Germinal center (tissue), 1 donor: ENCODE measurements around the gene FKTN.
A peak's percentile ranks its signal among the peaks of the same experiment; 100 is the strongest.

ENCODE experiments used
- DNase-seq: peaks from one replicate; pipeline ENCODE4 v3.0.0; 2012; ENCODE audit warnings: mixed read lengths, low spot score

Gene FKTN

DNA sequence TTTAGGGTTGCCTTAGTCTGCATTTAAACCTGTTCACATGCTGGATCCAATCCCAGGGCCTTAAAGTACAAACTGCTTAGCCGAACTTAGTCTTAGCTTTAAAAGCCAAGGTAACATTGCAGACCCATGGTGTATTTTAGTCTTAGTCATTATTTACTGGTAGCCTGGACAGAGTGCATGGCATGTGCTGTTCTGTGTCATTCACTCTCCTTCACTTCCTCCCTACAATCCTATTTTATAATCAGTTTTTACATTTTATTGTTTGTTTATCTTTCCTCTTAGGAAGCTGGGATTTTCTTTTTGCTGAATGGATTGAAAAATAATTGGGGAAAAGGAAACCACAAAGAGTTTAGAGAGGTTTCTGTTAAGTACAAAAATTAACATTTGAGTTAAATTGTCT is 74.9 kb downstream of the FKTN start:
- DNase-seq = no peak

- no peak for DNase-seq
Measured at GRCh38 chr9:105633411-105633810, 75.5 kb downstream of the FKTN start.

- DNase-seq = no peak
Measured at GRCh38 chr9:105636331-105636730, 78.4 kb downstream of the FKTN start.

GRCh38 chr9:105637787-105638395 is 80.0 kb downstream of the FKTN start:
- no peak for DNase-seq

DNA sequence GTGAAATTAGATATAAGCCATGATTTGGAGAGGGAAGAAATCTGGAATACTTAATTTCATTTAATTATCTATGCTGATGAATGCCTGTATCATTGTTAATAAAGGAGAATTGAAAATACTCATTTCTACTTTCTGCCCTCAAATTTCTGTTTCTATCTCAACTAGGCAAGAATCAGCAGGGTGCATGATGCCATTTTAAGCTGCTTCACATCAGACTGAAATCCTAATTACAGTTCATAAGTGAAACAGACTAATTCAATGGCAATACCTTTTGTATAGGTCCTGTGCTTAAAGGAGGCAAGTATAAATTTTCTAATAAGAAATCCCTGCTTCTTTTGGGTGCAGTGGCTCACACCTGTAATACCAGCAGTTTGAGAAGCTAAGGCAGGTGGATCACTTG is 82.0 kb downstream of the FKTN start:
- no peak for DNase-seq

- DNase-seq = no peak
Measured at GRCh38 chr9:105643795-105644194, 85.9 kb downstream of the FKTN start.

DNA sequence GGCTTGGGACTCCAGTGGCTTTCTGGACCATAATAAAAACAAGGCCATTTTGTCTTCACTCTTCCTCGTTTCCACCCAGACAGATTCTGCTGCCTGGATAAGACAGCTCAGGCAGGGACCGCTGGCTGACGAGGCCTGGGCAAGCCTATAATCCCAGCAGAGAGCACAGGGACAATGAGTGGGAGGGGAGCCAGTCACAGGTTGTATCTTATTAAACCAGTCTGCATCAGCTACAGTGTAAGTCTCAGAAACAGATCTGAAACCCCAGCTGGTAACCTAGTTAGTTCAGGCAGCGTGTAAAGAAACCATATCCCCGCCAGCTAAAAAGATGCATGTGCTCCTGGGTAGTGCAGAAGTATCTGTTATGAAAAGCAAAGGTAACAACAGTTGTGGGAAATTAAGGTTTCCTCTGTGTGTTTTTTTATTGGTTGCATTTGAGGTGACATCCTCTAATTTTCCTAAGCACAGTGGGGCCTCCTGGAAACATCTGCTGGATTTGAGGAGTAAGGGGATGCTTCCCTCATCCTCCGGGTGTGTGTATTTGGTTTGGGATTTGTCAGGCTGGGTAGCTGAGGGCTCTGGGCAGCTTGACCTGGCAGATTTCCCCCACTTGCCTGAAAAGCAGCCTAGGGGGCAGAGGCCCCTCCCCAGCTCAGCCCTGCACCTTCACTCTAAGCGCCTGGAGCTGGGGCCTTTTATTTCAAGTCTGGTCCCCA is 89.1 kb downstream of the FKTN start:
- DNase-seq = no peak

- DNase-seq = no peak
Measured at GRCh38 chr9:105647595-105648349, 89.8 kb downstream of the FKTN start.

- no peak for DNase-seq
Measured at GRCh38 chr9:105651806-105652205, 93.9 kb downstream of the FKTN start.

- DNase-seq = peak; percentile 31
Measured at GRCh38 chr9:105656131-105656921, 98.4 kb downstream of the FKTN start.

DNA sequence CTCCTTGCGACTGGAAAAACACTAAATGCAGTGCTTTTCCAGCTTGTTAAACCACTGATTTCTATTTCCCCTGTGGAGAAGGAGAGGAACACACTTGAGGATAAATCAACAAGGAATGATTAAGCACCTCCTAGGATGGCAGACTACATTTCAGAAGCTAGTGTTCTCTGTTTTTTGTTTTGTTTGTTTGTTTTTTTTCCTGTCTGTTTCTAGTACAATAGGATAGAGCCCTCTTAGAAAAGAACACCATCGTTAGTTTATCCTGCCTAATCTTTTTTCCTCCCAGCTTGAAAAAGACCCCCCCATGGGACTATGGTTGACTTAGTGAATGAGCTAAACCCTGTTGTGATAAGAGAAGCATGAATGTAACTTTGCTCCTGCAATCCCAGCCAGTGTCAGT is 100.4 kb downstream of the FKTN start:
- DNase-seq = no peak

DNA sequence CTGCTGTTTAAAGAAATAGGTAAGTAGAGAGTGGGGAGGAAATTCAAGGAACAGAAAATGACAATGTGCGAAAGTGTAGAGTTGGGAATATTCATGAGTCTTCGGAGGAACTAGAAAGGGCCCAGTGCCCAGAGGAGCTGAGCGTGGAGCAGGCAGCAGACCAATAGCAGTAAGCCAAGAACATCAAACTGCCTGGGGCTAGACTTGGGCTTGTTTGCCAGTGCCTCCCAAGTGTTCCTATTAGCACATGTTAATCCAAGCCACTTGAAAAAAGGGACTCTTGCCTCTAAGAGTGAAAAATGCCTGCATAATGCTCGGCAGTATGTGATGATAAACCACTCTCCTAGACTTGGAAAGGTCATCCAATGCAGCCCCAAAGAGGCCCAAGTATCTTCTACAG is 103.1 kb downstream of the FKTN start:
- DNase-seq = no peak

DNA sequence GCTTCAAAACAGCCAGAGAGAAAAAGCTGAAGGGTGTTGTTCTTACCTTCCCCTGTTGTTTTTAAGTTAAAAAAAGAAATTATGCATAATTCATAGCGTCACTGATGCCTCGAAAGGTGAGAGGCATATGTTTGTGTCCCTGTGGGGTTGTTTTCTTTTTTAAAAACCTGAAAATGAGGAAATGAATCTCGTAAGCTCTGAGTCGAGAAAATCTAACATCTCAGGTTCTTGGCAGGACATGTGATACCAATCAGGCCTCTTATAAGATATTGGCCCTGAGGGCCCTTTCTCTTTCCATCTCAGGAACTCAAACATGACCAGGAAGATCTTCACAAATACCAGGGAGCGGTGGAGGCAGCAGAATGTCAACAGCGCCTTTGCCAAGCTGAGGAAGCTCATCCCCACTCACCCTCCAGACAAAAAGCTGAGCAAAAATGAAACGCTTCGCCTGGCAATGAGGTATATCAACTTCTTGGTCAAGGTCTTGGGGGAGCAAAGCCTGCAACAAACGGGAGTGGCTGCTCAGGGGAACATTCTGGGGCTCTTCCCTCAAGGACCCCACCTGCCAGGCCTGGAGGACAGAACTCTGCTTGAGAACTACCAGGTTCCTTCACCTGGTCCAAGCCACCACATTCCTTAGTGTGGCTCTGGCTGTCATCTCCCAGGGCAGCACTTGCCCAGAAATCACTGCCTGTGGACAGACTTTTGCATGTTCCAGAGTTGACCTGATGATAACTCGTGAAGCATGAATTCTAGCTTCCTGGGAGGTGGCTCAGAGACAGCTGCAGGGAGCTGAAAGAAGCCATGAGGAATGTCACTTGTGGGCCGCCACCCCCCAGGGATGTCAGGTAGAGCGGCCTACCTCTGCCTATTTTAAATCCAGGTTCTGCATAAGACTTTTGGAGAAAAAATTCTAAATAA is 104.5 kb downstream of the FKTN start, which contains the start of gene TAL2:
TAL2 (plus strand) TSS at position 274 of the 921 bp plus-strand sequence; CDS start at position 314, 40 bp downstream.
- peak; percentile 62 for DNase-seq

DNA sequence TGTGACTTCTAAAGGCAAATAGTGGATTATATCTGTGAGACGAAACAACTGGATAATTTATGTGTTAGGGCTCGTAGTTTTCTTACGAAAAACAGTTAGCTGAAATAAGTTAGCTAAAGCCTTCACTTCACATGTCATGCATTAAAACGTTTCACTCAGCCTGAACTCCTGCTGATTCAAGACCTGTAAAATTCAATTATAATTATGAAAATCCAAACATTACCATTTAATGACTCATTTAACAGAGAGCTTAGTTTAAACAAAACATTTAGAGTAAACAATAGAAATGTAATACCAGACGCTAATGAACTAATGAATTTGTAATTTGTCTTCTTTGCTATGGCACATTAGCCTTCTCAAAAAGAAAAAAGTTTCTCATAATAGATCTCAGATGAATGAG is 106.0 kb downstream of the FKTN start:
- no peak for DNase-seq

- DNase-seq = no peak
Measured at GRCh38 chr9:105667867-105668266, 109.9 kb downstream of the FKTN start.

DNA sequence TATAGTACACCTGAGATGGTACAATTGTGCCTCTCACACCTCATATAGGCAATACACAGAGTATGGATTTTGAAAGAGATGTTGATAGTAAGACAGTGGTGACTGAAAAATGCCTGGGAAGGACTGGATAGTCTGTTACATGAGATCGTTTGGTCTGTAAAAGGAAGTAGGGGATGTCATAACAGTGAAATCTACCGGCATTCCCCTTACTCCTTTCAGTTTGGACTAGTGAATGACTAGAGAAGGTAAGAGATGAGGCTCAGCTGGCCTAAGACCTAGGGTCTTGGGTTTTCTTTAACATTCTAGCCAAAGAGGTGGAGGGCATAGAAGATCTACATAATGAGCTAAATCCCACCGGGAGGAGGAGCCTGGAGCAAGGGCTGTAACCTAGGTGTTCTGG is 112.4 kb downstream of the FKTN start:
- no peak for DNase-seq

DNA sequence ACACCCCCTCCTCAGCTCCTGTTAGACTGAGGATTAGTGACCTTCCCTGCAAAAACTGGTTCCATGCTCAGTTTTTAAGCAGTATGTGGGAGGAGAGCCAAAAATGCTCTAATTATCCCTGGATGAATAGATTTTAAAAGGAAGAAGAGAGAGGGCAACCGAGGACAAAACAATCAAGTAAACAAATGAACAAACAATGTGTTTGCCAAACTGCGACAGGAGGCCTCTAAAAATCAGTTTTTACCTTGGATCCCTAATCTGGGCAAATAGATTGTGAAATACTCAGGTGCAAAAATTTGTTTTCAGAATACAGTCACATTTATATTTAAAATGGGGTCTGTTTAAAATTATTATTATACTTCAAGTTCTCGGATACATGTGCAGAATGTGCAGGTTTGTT is 112.8 kb downstream of the FKTN start:
- DNase-seq = no peak

GRCh38 chr9:105672711-105673234 is 114.8 kb downstream of the FKTN start:
- DNase-seq = no peak

GRCh38 chr9:105673850-105674387 is 116.0 kb downstream of the FKTN start:
- DNase-seq = no peak

- DNase-seq = no peak
Measured at GRCh38 chr9:105676351-105676923, 118.5 kb downstream of the FKTN start.
